Parathyroid adenoma (tissue), 2 donors: Measurements from ENCODE around the gene OPCML.

Experiments used
- H2AFZ ChIP-seq: fragments of 300-600 bp; sonication (generic); one replicate; pipeline ENCODE4 v1.7.0; 2017; ENCODE audit warnings: antibody characterized with exemption, mild to moderate bottlenecking
- H3K27ac ChIP-seq: fragments of 300-600 bp; sonication (generic); one replicate; pipeline ENCODE4 v1.7.0; 2017
- H3K27me3 ChIP-seq: fragments of 300-600 bp; sonication (generic); one replicate; pipeline ENCODE4 v1.7.0; 2017; ENCODE audit warnings: low read length; ENCODE audit not compliant: control insufficient read depth, insufficient read depth
- H3K36me3 ChIP-seq: fragments of 300-600 bp; sonication (generic); one replicate; pipeline ENCODE4 v1.7.0; 2017; ENCODE audit warnings: low read length; ENCODE audit not compliant: control insufficient read depth, insufficient read depth
- H3K4me1 ChIP-seq: fragments of 300-600 bp; sonication (generic); one replicate; pipeline ENCODE4 v1.7.0; 2017; ENCODE audit warnings: control low read depth
- H3K4me2 ChIP-seq: fragments of 300-600 bp; sonication (generic); one replicate; pipeline ENCODE4 v1.7.0; 2017; ENCODE audit warnings: low read length
- H3K4me3 ChIP-seq: fragments of 300-600 bp; sonication (generic); one replicate; pipeline ENCODE4 v1.7.0; 2017; ENCODE audit warnings: low read depth, low read length
- H3K79me2 ChIP-seq: fragments of 300-600 bp; sonication (generic); one replicate; pipeline ENCODE4 v1.7.0; 2017; ENCODE audit warnings: control low read depth
- H3K9ac ChIP-seq: fragments of 300-600 bp; sonication (generic); one replicate; pipeline ENCODE4 v1.7.0; 2017; ENCODE audit warnings: mild to moderate bottlenecking
- H3K9me3 ChIP-seq: fragments of 300-600 bp; sonication (generic); one replicate; pipeline ENCODE4 v1.7.0; 2017; ENCODE audit warnings: low read length; ENCODE audit not compliant: control insufficient read depth
- CTCF ChIP-seq: fragments of 300-600 bp; sonication (generic); IDR thresholded peaks from one replicate; pipeline ENCODE4 v1.7.0; 2017; ENCODE audit warnings: antibody characterized with exemption, mild to moderate bottlenecking
- donor health status: primary hyperparathyroidism.

OPCML gene

GRCh38 chr11:132445859-132446291 lies 1086.4 kb downstream of the OPCML start:
- H3K27me3 ChIP-seq = no peaks in the 10 kb centered on the region
- no peak overlapping the region for H2AFZ ChIP-seq
- H3K4me2 ChIP-seq = no peak overlapping the region
- no peak overlapping the region for H3K27ac ChIP-seq
- no peak for TF ChIP-seq CTCF
- H3K4me3 ChIP-seq = no peak overlapping the region
- no peak overlapping the region for H3K9ac ChIP-seq
- H3K9me3 ChIP-seq = no peaks in the 10 kb centered on the region
- no peaks in the 10 kb centered on the region for H3K79me2 ChIP-seq
- H3K4me1 ChIP-seq = no peaks in the 10 kb centered on the region
- H3K36me3 ChIP-seq = no peaks in the 10 kb centered on the region

- no peak overlapping the region for H3K27ac ChIP-seq
These were observed 1087.4 kb downstream of the OPCML start for GRCh38 chr11:132444911-132445310.

GRCh38 chr11:132439711-132440255 lies 1092.5 kb downstream of the OPCML start:
- TF ChIP-seq CTCF = no peak
- no peak overlapping the region for H3K27ac ChIP-seq
- H3K27me3 ChIP-seq = no peaks in the 10 kb centered on the region
- no peak overlapping the region for H2AFZ ChIP-seq
- no peaks in the 10 kb centered on the region for H3K79me2 ChIP-seq
- H3K4me3 ChIP-seq = no peak overlapping the region
- no peaks in the 10 kb centered on the region for H3K9me3 ChIP-seq
- H3K4me1 ChIP-seq = no peaks in the 10 kb centered on the region
- no peak overlapping the region for H3K4me2 ChIP-seq
- no peak overlapping the region for H3K9ac ChIP-seq
- no peaks in the 10 kb centered on the region for H3K36me3 ChIP-seq

More at GRCh38 chr11:132444911-132445310, 1087.4 kb downstream of the OPCML start:
- no peaks in the 10 kb centered on the region for H3K27me3 ChIP-seq
- H3K4me3 ChIP-seq = no peak overlapping the region
- H3K36me3 ChIP-seq = no peaks in the 10 kb centered on the region
- no peak overlapping the region for H3K9ac ChIP-seq
- H3K9me3 ChIP-seq = no peaks in the 10 kb centered on the region
- no peak for TF ChIP-seq CTCF
- no peaks in the 10 kb centered on the region for H3K4me1 ChIP-seq
- no peaks in the 10 kb centered on the region for H3K79me2 ChIP-seq
- no peak overlapping the region for H2AFZ ChIP-seq
- no peak overlapping the region for H3K4me2 ChIP-seq

- Histone ChIP-seq H3K9ac (no peak overlapping the region), H3K4me1 (no peaks in the 10 kb centered on the region), H3K36me3 (no peaks in the 10 kb centered on the region), H3K4me3 (no peak overlapping the region), H3K27me3 (no peaks in the 10 kb centered on the region), H3K27ac (no peak overlapping the region), H3K9me3 (no peaks in the 10 kb centered on the region), H3K4me2 (no peak overlapping the region), H3K79me2 (no peaks in the 10 kb centered on the region), H2AFZ (no peak overlapping the region)
- TF ChIP-seq CTCF = no peak
These were observed 1093.9 kb downstream of the OPCML start for GRCh38 chr11:132438418-132438817.

GRCh38 chr11:132430429-132431062 lies 1101.8 kb downstream of the OPCML start:
- no peak overlapping the region for H3K9ac ChIP-seq
- H3K79me2 ChIP-seq = no peaks in the 10 kb centered on the region
- no peaks in the 10 kb centered on the region for H3K9me3 ChIP-seq
- peaks cover 4% of the 10 kb centered on the region for H3K4me1 ChIP-seq
- no peak overlapping the region for H3K4me2 ChIP-seq
- no peak overlapping the region for H3K27ac ChIP-seq
- TF ChIP-seq CTCF = no peak
- H2AFZ ChIP-seq = no peak overlapping the region
- no peak overlapping the region for H3K4me3 ChIP-seq
- no peaks in the 10 kb centered on the region for H3K27me3 ChIP-seq
- no peaks in the 10 kb centered on the region for H3K36me3 ChIP-seq
